Kidney epithelial cell (primary cell): ENCODE measurements around the gene C6orf47. TPM values are rescaled to one million over a fixed set of nuclear protein-coding genes. Genes with fewer than 3 reads are reported as not detected.

Experiments
- DNase-seq: peaks from one replicate; pipeline ENCODE4 v3.0.0-alpha.2; 2010; ENCODE audit warnings: low read depth
- H3K27me3 ChIP-seq: 2 replicates; pipeline ENCODE4 v1.6.0; 2011; ENCODE audit warnings: low read length; ENCODE audit not compliant: control insufficient read depth, insufficient read depth
- H3K36me3 ChIP-seq: 2 replicates; pipeline ENCODE4 v1.5.1; 2011; ENCODE audit warnings: low read length; ENCODE audit not compliant: control insufficient read depth, insufficient read depth
- H3K4me3 ChIP-seq: 2 replicates; pipeline ENCODE4 v1.5.1; 2011; ENCODE audit warnings: low read depth, mild to moderate bottlenecking, control low read depth, low read length
- total RNA-seq: library from RNA; depleted of rRNA; stranded (reverse); fragments of >200 nt; gene quantifications from 2 replicates; pipeline ENCODE4 v1.2.3, GENCODE V29; 2015
- TF ChIP-seq, protein P1 (sequence below): IDR thresholded peaks from 2 replicates; pipeline ENCODE4 v1.5.1; 2011; ENCODE audit warnings: mild to moderate bottlenecking, moderate library complexity, low read length, control low read depth, inconsistent platforms; ENCODE audit not compliant: insufficient read depth, poor library complexity, severe bottlenecking

The C6orf47 gene
- total RNA-seq, 1 donor from 2014 or later: 24.9 TPM

DNA sequence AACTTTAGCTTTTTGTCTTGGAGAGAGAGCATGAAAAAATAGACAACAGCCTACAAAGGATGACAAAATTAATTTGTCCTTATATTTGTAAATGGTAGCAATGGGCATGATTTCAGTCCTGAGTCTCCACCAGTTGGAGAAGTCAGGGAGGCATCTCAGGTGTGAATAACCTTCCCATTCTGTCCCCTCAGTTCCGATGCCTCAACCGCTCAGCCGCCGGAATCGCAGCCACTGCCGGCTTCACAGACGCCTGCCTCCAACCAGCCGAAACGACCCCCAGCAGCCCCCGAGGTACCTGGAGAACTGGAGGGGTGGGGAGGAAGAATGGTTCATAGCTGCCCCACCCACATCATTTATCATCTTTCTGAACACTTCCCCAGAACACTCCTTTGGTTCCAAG, 36.5 kb downstream of the C6orf47 start:
- TF ChIP-seq, protein P1, sequence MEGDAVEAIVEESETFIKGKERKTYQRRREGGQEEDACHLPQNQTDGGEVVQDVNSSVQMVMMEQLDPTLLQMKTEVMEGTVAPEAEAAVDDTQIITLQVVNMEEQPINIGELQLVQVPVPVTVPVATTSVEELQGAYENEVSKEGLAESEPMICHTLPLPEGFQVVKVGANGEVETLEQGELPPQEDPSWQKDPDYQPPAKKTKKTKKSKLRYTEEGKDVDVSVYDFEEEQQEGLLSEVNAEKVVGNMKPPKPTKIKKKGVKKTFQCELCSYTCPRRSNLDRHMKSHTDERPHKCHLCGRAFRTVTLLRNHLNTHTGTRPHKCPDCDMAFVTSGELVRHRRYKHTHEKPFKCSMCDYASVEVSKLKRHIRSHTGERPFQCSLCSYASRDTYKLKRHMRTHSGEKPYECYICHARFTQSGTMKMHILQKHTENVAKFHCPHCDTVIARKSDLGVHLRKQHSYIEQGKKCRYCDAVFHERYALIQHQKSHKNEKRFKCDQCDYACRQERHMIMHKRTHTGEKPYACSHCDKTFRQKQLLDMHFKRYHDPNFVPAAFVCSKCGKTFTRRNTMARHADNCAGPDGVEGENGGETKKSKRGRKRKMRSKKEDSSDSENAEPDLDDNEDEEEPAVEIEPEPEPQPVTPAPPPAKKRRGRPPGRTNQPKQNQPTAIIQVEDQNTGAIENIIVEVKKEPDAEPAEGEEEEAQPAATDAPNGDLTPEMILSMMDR: no peak
- H3K36me3 ChIP-seq: peaks cover 7% of the 10 kb centered on the region
- no peak overlapping the region for H3K4me3 ChIP-seq
- no peak for DNase-seq
- H3K27me3 ChIP-seq: no peaks in the 10 kb centered on the region

DNA sequence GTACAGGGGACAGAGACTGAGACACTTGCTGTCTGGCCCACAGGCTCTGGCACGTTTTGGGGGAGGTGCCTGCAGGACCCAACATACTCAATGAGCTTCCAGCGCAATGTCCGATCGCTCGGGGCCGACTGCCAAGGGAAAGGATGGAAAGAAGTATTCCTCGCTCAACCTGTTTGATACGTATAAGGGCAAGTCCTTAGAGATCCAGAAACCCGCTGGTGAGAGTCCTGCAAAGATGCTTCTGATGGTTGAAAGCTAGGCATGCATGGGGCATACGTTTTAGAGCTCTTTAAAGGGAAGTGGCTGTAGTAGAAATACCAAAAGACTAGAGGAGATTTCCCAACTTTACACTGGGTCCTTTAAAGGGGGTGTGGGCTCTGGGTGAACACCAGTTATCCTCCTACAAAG, 37.9 kb downstream of the C6orf47 start:
- TF ChIP-seq, protein P1: no peak
- Histone ChIP-seq H3K4me3 (peak overlapping the region; percentile 100), H3K27me3 (no peaks in the 10 kb centered on the region), H3K36me3 (peaks cover 7% of the 10 kb centered on the region)
- no peak for DNase-seq

DNA sequence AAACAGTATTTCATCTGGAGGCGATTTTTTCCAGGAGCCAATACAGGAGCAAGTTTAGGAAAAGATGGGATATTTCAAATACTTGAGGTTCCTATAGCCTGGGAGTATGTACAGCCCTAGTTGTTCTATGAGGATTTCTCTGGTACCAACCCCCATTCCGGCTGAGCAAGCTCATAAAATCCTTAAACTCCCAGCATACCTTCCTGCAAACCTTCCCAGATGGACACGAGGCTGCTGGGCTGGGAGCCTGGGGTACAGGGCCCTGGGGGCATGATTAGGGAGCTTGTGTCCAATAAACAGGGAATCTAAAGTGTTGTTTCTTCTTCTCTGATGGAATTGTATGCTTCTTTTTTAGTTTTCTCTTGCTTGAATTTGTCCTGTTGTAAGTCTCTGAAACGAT, 38.6 kb downstream of the C6orf47 start:
- peak overlapping the region; percentile 100 for H3K4me3 ChIP-seq
- H3K27me3 ChIP-seq: no peaks in the 10 kb centered on the region
- TF ChIP-seq, protein P1: no peak
- DNase-seq: no peak
- peaks cover 7% of the 10 kb centered on the region for H3K36me3 ChIP-seq

DNA sequence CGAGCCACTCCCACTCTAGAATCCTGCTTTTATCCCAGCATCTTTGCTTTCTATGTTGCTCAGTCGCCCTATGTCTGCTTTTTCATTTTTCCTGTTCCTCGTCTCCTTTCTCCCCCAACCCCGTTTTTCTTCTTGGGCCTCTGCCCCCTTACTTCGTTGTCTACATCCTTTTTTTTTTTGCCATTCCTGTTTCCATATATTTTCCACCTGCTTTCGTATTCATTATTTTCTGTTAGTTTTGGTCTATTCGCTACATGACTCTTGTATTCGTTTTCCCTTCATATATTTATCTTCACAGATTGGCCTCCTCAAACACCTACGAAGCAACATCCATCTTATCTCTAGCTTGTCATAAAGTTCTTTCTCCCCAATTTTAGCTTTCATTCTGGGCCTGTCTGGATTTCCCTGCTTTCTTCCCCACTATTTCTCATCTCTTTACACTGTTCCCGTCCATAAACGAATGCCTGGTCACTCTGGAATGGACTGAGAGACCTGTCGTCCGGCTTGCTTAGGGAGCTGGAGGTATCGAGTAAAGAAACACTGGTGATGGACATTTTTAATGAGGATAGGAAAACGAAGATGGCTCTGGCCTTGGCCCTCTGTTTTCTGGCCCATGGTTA, 39.1 kb downstream of the C6orf47 start:
- Histone ChIP-seq H3K4me3 (peak overlapping the region; percentile 100), H3K36me3 (peaks cover 7% of the 10 kb centered on the region), H3K27me3 (no peaks in the 10 kb centered on the region)
- no peak for DNase-seq
- TF ChIP-seq, protein P1: no peak

DNA sequence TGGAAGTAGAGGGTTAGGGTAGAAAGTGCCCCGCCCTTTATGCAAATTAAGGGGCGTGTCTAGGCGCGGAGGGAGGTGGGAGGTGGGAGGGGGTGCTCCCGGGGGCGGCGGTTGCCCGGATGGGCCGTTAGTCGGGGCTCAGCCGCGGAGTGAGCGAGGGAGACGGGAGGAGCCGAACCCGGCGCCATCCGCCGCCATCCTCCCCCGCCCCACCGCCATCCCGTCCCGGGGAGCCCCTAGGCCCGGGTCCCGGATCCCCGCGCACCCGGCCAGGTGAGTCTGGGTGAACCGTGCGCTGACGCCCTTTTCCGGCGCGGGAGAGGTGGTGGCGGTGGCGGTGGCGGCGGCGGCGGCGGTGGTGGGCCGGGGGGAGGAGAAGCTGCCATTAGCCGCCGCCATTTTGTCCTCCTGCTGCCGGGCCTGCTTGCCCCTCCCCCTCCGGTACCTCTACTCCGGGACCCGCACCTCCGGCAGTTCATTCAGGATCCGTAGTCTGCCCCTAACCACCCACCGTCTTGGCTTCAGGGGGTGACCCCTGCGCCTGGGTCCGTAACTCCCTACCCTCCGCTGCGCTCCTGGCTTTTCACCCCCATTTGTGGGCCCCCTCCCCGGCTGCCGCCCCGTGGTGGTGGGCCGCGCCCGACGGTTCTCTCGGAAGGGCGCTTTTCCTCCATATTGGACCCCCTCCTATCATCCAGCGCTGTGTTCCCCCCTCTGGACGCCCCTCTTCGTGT, 39.8 kb downstream of the C6orf47 start, which contains the start of gene PRRC2A:
Gene PRRC2A (plus strand): TSS at position 130 of the 734 bp plus-strand sequence. CDS start 2,075 bp downstream, outside the sequence.
- H3K27me3 ChIP-seq: no peaks in the 10 kb centered on the region
- DNase-seq: no peak
- peak within 1 kb of the TSS; percentile 100 for H3K4me3 ChIP-seq
- TF ChIP-seq, protein P1: no peak
- H3K36me3 ChIP-seq: peaks cover 6% of the 10 kb centered on the region
